Hepatocyte (in vitro differentiated cells): ENCODE data around the gene SPHKAP. TPM values are rescaled to one million over a fixed set of nuclear protein-coding genes. Genes with fewer than 3 reads are reported as not detected.

ENCODE experiments used
- DNase-seq: peaks from one replicate; pipeline ENCODE4 v3.0.0-alpha.2; 2016; ENCODE audit warnings: low spot score
- H2AFZ ChIP-seq: fragments of 200-600 bp; sonication (generic); 2 replicates; pipeline ENCODE4 v1.6.0; 2016; ENCODE audit warnings: antibody characterized with exemption, mild to moderate bottlenecking
- H3K27ac ChIP-seq: fragments of 200-600 bp; sonication (generic); 2 replicates; pipeline ENCODE4 v1.5.1; 2016; ENCODE audit warnings: mild to moderate bottlenecking
- H3K27me3 ChIP-seq: fragments of 200-600 bp; sonication (generic); 2 replicates; pipeline ENCODE4 v1.6.1; 2016
- H3K36me3 ChIP-seq: fragments of 200-600 bp; sonication (generic); replicated peaks from 2 replicates; pipeline ENCODE4 v1.5.1; 2016; ENCODE audit warnings: low read depth; ENCODE audit not compliant: insufficient read depth
- H3K4me1 ChIP-seq: fragments of 200-600 bp; sonication (generic); 2 replicates; pipeline ENCODE4 v1.5.1; 2016; ENCODE audit warnings: mild to moderate bottlenecking, moderate library complexity; ENCODE audit not compliant: insufficient read depth
- H3K4me2 ChIP-seq: fragments of 200-600 bp; sonication (generic); 2 replicates; pipeline ENCODE4 v1.6.0; 2016
- H3K4me3 ChIP-seq: fragments of 200-600 bp; sonication (generic); 2 replicates; pipeline ENCODE4 v1.5.1; 2016; ENCODE audit warnings: mild to moderate bottlenecking
- H3K79me2 ChIP-seq: fragments of 200-600 bp; sonication (generic); 2 replicates; pipeline ENCODE4 v1.6.0; 2017; ENCODE audit warnings: mild to moderate bottlenecking
- H3K9me2 ChIP-seq: fragments of 200-600 bp; sonication (generic); replicated peaks from 2 replicates; pipeline ENCODE4 v1.6.0; 2017; ENCODE audit warnings: mild to moderate bottlenecking; ENCODE audit not compliant: insufficient read depth
- H3K9me3 ChIP-seq: fragments of 200-600 bp; sonication (generic); 2 replicates; pipeline ENCODE4 v1.5.1; 2016; ENCODE audit warnings: low read depth, mild to moderate bottlenecking
- H4K20me1 ChIP-seq: fragments of 200-600 bp; sonication (generic); 2 replicates; pipeline ENCODE4 v1.6.0; 2016; ENCODE audit warnings: mild to moderate bottlenecking; ENCODE audit not compliant: insufficient read depth, poor library complexity, severe bottlenecking
- EZH2 ChIP-seq: fragments of 200-600 bp; sonication (generic); IDR thresholded peaks from 2 replicates; pipeline ENCODE4 v1.6.1; 2016; ENCODE audit warnings: antibody characterized with exemption, mild to moderate bottlenecking, borderline replicate concordance
- EZH2phosphoT487 ChIP-seq: fragments of 200-600 bp; sonication (generic); IDR thresholded peaks from one replicate; pipeline ENCODE4 v1.6.1; 2018; ENCODE audit warnings: antibody characterized with exemption, mild to moderate bottlenecking, low read depth, moderate library complexity; ENCODE audit not compliant: unreplicated experiment, severe bottlenecking
- WGBS: methylation state at CpG from one replicate; pipeline ENCODE4 v1.1.6; 2016; ENCODE audit warnings: low lambda C conversion rate; ENCODE audit errors: missing lambda C conversion rate; 5-methylcytosine and 5-hydroxymethylcytosine counted together
- polyA plus RNA-seq: library from polyadenylated mRNA; unstranded; fragments of >200 nt; fragmentation: Nextera tagmentation; extraction: Ambion mirVana; gene quantifications from 2 replicates; pipeline ENCODE4 v1.2.1, GENCODE V29; 2016
- total RNA-seq: library from RNA; depleted of rRNA; stranded (reverse); fragments of >200 nt; gene quantifications from 2 replicates; pipeline ENCODE4 v1.2.3, GENCODE V29; 2014
- TF ChIP-seq, protein P1 (sequence below): fragments of 200-600 bp; sonication (generic); IDR thresholded peaks from 2 replicates; pipeline ENCODE4 v1.5.1; 2016; ENCODE audit warnings: antibody characterized with exemption, mild to moderate bottlenecking; ENCODE audit not compliant: poor library complexity

The SPHKAP gene
- total and polyA plus RNA-seq, 2 experiments from 2014 or later, result 0.33 TPM; not detected in 1

DNA sequence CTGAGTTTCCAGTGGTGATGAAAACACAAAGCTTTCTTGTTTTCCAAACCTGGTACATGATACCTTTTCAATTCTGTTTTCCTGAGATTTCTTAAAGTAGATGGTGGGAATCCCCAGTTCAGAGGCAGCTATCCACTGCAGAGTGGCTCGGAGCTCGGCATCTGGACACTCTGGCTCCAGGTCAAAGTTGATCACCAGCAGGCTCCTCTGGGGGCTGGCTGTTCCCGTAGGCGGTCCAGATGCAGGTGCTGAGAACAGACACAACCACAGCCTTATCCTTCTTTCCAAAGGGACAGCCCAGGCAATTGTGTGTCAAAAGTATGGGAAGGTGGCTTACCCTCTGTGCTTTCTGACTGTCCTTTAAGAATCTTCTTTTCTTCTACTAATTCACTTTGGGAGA, 190.6 kb downstream of the SPHKAP start:
- no peaks in the 10 kb centered on the region for H3K36me3 ChIP-seq
- H3K27me3 ChIP-seq, result peaks cover 3% of the 10 kb centered on the region
- no peak overlapping the region for H3K4me2 ChIP-seq
- no peaks in the 10 kb centered on the region for H3K9me2 ChIP-seq
- H3K27ac ChIP-seq, result no peak overlapping the region
- no peaks in the 10 kb centered on the region for H3K4me1 ChIP-seq
- DNase-seq, result no peak
- H2AFZ ChIP-seq, result no peak overlapping the region
- no peaks in the 10 kb centered on the region for H4K20me1 ChIP-seq
- no peaks in the 10 kb centered on the region for H3K9me3 ChIP-seq
- 73% methylated on average over 4 of the region's 4 CpGs for WGBS
- TF ChIP-seq EZH2phosphoT487 (no peak), EZH2 (no peak)
- TF ChIP-seq, protein P1, sequence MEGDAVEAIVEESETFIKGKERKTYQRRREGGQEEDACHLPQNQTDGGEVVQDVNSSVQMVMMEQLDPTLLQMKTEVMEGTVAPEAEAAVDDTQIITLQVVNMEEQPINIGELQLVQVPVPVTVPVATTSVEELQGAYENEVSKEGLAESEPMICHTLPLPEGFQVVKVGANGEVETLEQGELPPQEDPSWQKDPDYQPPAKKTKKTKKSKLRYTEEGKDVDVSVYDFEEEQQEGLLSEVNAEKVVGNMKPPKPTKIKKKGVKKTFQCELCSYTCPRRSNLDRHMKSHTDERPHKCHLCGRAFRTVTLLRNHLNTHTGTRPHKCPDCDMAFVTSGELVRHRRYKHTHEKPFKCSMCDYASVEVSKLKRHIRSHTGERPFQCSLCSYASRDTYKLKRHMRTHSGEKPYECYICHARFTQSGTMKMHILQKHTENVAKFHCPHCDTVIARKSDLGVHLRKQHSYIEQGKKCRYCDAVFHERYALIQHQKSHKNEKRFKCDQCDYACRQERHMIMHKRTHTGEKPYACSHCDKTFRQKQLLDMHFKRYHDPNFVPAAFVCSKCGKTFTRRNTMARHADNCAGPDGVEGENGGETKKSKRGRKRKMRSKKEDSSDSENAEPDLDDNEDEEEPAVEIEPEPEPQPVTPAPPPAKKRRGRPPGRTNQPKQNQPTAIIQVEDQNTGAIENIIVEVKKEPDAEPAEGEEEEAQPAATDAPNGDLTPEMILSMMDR, result no peak
- H3K4me3 ChIP-seq, result no peak overlapping the region
- no peaks in the 10 kb centered on the region for H3K79me2 ChIP-seq

DNA sequence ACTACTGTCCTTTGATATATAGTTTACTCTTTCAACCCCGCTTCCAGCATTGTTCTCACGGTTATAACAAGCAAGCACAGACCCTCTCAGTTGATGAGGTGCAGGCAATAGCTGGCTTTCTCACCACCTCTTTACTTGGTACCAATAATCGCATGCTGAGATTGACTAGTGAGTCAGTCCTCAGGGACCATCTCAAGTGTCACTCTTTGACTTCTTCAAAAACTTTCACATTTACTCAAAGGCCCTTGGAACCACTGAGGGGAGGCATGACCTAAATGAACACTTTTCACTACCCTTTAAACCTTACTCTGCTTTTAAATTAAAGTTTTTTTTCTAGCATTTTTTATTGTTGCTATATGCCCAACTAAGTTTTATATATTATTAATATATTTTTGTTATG, 208.2 kb downstream of the SPHKAP start:
- H3K27ac ChIP-seq, result no peak overlapping the region
- no peaks in the 10 kb centered on the region for H3K27me3 ChIP-seq
- H4K20me1 ChIP-seq, result no peaks in the 10 kb centered on the region
- no peak overlapping the region for H2AFZ ChIP-seq
- no peak for DNase-seq
- H3K4me2 ChIP-seq, result no peak overlapping the region
- no peaks in the 10 kb centered on the region for H3K36me3 ChIP-seq
- no peaks in the 10 kb centered on the region for H3K9me3 ChIP-seq
- no peak for TF ChIP-seq EZH2phosphoT487
- H3K4me3 ChIP-seq, result no peak overlapping the region
- H3K9me2 ChIP-seq, result no peaks in the 10 kb centered on the region
- no peaks in the 10 kb centered on the region for H3K79me2 ChIP-seq
- WGBS, result 90% methylated on average over 3 of the region's 3 CpGs
- no peaks in the 10 kb centered on the region for H3K4me1 ChIP-seq

DNA sequence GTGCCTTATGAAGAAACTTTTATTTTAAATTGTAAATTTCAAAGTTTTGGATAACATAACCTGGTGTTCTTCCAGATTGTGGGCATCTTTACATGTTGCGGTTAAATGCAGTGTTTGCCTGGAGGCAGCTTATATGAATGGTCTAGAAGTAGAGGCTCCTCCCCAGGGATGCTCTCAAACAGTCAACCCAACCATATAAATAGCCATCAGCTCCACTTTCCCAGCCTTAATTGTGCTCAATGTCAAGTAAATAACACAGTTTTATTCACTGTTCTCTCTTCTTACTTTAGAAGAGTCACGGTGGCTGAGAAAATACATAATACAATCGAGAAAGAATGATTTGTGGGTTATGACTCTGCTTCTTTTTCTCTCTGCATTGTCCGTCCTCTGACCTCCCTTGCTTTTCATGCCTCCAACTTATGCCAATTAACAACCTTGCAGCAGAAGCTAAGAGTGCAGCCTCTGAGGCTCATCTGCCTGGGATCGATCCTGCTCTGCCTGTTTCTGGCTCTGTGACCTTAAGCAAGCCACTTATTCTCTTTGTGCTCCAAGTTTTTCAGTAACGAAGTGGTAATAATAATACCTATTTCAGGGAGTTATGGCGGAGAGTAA, 209.8 kb downstream of the SPHKAP start:
- Histone ChIP-seq H3K4me3 (no peak overlapping the region), H3K27me3 (no peaks in the 10 kb centered on the region), H3K4me1 (no peaks in the 10 kb centered on the region), H3K79me2 (no peaks in the 10 kb centered on the region), H4K20me1 (no peaks in the 10 kb centered on the region), H3K9me3 (no peaks in the 10 kb centered on the region), H3K36me3 (no peaks in the 10 kb centered on the region), H2AFZ (no peak overlapping the region), H3K9me2 (no peaks in the 10 kb centered on the region), H3K4me2 (no peak overlapping the region), H3K27ac (no peak overlapping the region)
- TF ChIP-seq EZH2, result no peak
- no peak for TF ChIP-seq EZH2phosphoT487
- TF ChIP-seq, protein P1, result no peak
- DNase-seq, result no peak
- 95% methylated on average over 7 of the region's 7 CpGs for WGBS

DNA sequence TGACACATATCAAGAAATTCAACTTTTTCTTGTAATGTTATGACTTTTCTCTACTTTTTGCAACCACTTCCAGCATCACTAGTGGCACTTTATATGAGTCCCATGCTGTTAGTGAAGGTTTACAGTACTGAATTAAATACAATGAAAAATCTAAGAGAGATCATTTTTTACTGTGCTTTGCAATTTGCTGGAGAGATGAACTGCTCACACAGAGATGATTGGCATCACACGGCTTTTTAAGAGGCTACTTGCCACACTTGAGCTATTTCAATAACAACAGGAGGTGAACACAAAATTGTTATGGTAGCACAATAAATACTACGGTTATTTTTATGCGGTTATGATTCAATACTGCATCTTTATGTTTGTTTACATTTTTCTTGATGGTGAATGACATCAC, 221.2 kb downstream of the SPHKAP start:
- H3K4me2 ChIP-seq, result no peak overlapping the region
- no peak overlapping the region for H3K4me3 ChIP-seq
- H3K79me2 ChIP-seq, result no peaks in the 10 kb centered on the region
- no peaks in the 10 kb centered on the region for H3K4me1 ChIP-seq
- no peak for DNase-seq
- whole genome bisulfite sequencing, result 83% methylated on average over 3 of the region's 3 CpGs
- no peaks in the 10 kb centered on the region for H3K36me3 ChIP-seq
- H4K20me1 ChIP-seq, result no peaks in the 10 kb centered on the region
- TF ChIP-seq, protein P1, result no peak
- TF ChIP-seq EZH2phosphoT487, result no peak
- TF ChIP-seq EZH2, result no peak
- no peaks in the 10 kb centered on the region for H3K9me2 ChIP-seq
- H3K9me3 ChIP-seq, result no peaks in the 10 kb centered on the region
- no peaks in the 10 kb centered on the region for H3K27me3 ChIP-seq
- H3K27ac ChIP-seq, result no peak overlapping the region
- no peak overlapping the region for H2AFZ ChIP-seq
